Lung (tissue), 12 donors: ENCODE results near the gene UST. TPM values are rescaled to one million over a fixed set of nuclear protein-coding genes. Genes with fewer than 3 reads are reported as not detected.
A peak's percentile ranks its signal among the peaks of the same experiment; 100 is the strongest.

Source experiments
- ATAC-seq: fragments of 200-7000 bp; cut with Tn5 transposase; one replicate; pipeline ENCODE4 v1.9.1; 2020; ENCODE audit warnings: moderate number of reproducible peaks; ENCODE audit not compliant: insufficient read depth, low FRiP score
- DNase-seq, 3 donors: peaks; one replicate each; pipeline ENCODE4 v3.0.0-alpha.2; 2013 to 2017
- H3K27ac ChIP-seq, 2 donors: one replicate each; pipeline ENCODE4 v1.5.1; 2013; ENCODE audit warnings: mild to moderate bottlenecking in 2 of 2, moderate library complexity in 2 of 2, control low read depth in 1 of 2, inconsistent platforms in 1 of 2, low read depth in 1 of 2, low read length in 1 of 2
- H3K27me3 ChIP-seq, 3 donors: one replicate each; pipeline ENCODE4 v1.5.1; 2013; ENCODE audit warnings: low read length in 2 of 3; ENCODE audit not compliant: control insufficient read depth in 3 of 3, insufficient read depth in 3 of 3
- H3K36me3 ChIP-seq, 4 donors: one replicate each; pipeline ENCODE4 v1.5.1; 2013; ENCODE audit warnings: low read length in 4 of 4, mild to moderate bottlenecking in 1 of 4, moderate library complexity in 1 of 4; ENCODE audit not compliant: control insufficient read depth in 4 of 4, insufficient read depth in 4 of 4
- H3K4me1 ChIP-seq, 5 donors: one replicate each; pipeline ENCODE4 v1.5.1; 2013; ENCODE audit warnings: low read length in 5 of 5, mild to moderate bottlenecking in 2 of 5, moderate library complexity in 1 of 5; ENCODE audit not compliant: control insufficient read depth in 5 of 5, insufficient read depth in 5 of 5
- H3K4me3 ChIP-seq: one replicate; pipeline ENCODE4 v1.5.1; 2013; ENCODE audit warnings: mild to moderate bottlenecking, control low read depth, moderate library complexity
- H3K9ac ChIP-seq, 2 donors: one replicate each; pipeline ENCODE4 v1.5.1; 2013; ENCODE audit warnings: low read length in 2 of 2, control low read depth in 1 of 2; ENCODE audit not compliant: insufficient read depth in 1 of 2
- H3K9me3 ChIP-seq, 4 donors: one replicate each; pipeline ENCODE4 v1.5.1; 2013; ENCODE audit warnings: low read length in 3 of 4, mild to moderate bottlenecking in 1 of 4, moderate library complexity in 1 of 4; ENCODE audit not compliant: control insufficient read depth in 4 of 4, insufficient read depth in 3 of 4
- WGBS, 2 donors: extraction: QIAGEN DNeasy Blood & Tissue Kit; methylation state at CpG; one replicate each; pipeline ENCODE4 v1.1.7; 2013; 5-methylcytosine and 5-hydroxymethylcytosine counted together
- polyA plus RNA-seq, 2 donors: library from polyadenylated mRNA; stranded (reverse); fragments of 200-250 nt; gene quantifications; one replicate each; pipeline ENCODE4 v1.2.1, GENCODE V29; 2013
- total RNA-seq, 2 donors: library from RNA; depleted of rRNA in 1 of 2; stranded (reverse); fragments of >200 nt in 1 of 2; gene quantifications; one replicate each; pipeline ENCODE4 v1.2.1, GENCODE V29; 2014 to 2021
- TF ChIP-seq, protein P1 (sequence below): IDR thresholded peaks from 2 replicates; pipeline ENCODE4 v1.5.1; 2012; ENCODE audit warnings: mild to moderate bottlenecking; ENCODE audit errors: control extremely low read depth, extremely low read depth
- donor health status: control.
- donor health status: control.
- donor health status: Bipolar disorder and iron deficiency.
- donor health status: healthy.
- donor health status: DM: yes; HTN: yes; CAD: no.

UST gene
- total and polyA plus RNA-seq, 4 donors: 4.5 to 24.0 (median 7.1) TPM

DNA sequence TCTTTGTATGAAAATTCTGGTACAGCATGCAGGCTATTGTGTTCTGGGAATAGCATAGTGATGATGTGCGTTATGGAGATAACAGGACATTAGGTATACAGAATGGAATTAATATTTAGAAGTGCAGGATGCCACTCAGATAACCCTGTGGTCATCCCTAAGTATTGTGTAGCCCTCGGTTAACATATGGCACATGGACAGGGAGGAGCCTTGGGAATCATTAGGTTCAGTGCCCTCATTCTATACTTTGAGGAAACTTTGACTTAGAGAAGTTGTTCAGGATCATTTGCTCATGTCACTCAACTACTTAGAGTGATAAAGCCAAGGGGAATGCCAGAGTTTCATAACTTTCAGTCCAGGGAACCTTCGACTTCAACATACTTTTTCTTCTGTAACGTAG lies 185.9 kb downstream of the UST start:
- TF ChIP-seq, protein P1, sequence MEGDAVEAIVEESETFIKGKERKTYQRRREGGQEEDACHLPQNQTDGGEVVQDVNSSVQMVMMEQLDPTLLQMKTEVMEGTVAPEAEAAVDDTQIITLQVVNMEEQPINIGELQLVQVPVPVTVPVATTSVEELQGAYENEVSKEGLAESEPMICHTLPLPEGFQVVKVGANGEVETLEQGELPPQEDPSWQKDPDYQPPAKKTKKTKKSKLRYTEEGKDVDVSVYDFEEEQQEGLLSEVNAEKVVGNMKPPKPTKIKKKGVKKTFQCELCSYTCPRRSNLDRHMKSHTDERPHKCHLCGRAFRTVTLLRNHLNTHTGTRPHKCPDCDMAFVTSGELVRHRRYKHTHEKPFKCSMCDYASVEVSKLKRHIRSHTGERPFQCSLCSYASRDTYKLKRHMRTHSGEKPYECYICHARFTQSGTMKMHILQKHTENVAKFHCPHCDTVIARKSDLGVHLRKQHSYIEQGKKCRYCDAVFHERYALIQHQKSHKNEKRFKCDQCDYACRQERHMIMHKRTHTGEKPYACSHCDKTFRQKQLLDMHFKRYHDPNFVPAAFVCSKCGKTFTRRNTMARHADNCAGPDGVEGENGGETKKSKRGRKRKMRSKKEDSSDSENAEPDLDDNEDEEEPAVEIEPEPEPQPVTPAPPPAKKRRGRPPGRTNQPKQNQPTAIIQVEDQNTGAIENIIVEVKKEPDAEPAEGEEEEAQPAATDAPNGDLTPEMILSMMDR: no peak
- peaks cover 0 to 34% (median 4%) of the 10 kb centered on the region in 5 donors for H3K4me1 ChIP-seq
- ATAC-seq (no peak), DNase-seq (no peak)
- no peak overlapping the region for H3K9ac ChIP-seq
- no peaks in the 10 kb centered on the region for H3K27me3 ChIP-seq
- no peak overlapping the region for H3K4me3 ChIP-seq
- WGBS, 2 donors: 79 to 88% methylated on average over 4 of the region's 4 CpGs
- no peaks in the 10 kb centered on the region for H3K36me3 ChIP-seq
- H3K9me3 ChIP-seq: no peaks in the 10 kb centered on the region
- no peak overlapping the region for H3K27ac ChIP-seq

DNA sequence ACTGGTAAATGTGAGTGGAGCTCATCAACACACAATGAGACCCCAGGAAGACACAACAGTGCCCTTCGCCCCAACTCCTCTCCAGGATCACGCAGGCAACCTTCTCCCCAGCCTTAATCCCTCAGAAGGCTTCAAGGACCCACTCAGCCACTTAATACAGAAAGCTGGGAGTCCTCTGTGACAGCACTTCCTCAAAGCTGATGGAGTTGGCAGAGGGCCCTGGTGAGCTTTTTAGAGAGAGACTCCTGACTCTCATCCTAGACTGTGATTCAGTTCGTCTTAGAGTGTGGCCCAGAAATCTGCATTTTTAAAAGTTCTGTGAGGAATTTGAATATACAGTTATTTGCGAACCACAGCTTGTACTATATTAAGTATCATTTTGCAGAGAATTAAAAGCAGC lies 187.7 kb downstream of the UST start:
- H3K9me3 ChIP-seq: no peaks in the 10 kb centered on the region
- 47 to 63% methylated on average over 4 of the region's 4 CpGs for WGBS, 2 donors
- TF ChIP-seq, protein P1: no peak
- H3K4me3 ChIP-seq: no peak overlapping the region
- no peak overlapping the region for H3K9ac ChIP-seq
- no peaks in the 10 kb centered on the region for H3K27me3 ChIP-seq
- H3K36me3 ChIP-seq: no peaks in the 10 kb centered on the region
- ATAC-seq (peak; percentile 27), DNase-seq (peak; percentile 71 to 92 (median 83))
- no peak overlapping the region for H3K27ac ChIP-seq
- H3K4me1 ChIP-seq: peaks cover 0 to 34% (median 4%) of the 10 kb centered on the region in 5 donors

DNA sequence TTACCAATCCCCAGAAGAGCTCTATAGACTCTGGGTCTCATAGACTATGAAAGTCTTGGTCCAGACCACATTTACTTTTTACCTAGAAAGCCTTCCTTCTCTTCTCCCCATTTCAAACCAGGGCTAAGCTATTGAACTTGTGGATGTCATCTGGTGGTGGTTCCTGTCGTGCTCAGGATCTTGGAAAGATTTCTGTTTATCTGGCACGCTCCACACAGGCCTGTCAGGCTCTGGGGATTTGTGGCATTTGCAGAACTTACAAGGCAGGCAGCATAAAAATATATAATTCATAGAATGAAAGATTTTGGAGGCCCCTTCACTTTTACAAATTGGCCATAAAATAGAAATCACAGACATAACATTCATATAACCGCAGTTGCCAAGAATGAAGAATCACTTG lies 188.1 kb downstream of the UST start:
- H3K27me3 ChIP-seq: no peaks in the 10 kb centered on the region
- whole genome bisulfite sequencing, 2 donors: 66 to 84% methylated on average over 3 of the region's 3 CpGs
- ATAC-seq (no peak), DNase-seq (peak in 1 of 3 donors; percentile 52)
- H3K9ac ChIP-seq: no peak overlapping the region
- peaks cover 0 to 34% (median 4%) of the 10 kb centered on the region in 5 donors for H3K4me1 ChIP-seq
- H3K36me3 ChIP-seq: no peaks in the 10 kb centered on the region
- H3K4me3 ChIP-seq: no peak overlapping the region
- TF ChIP-seq, protein P1: no peak
- no peaks in the 10 kb centered on the region for H3K9me3 ChIP-seq
- no peak overlapping the region for H3K27ac ChIP-seq
